Measurements from ENCODE around the gene SMG1.

Gene SMG1

GRCh38 chr16:18833707-18834505 lies 92.3 kb downstream of the SMG1 start:
- Histone ChIP-seq H3K4me3 (ENCODE audit: low read depth, low read length, poor library complexity, severe bottlenecking) (no peak overlapping the region), H2AFZ (ENCODE audit: low read length) (no peak overlapping the region), H4K20me1 (ENCODE audit: insufficient read depth, low read length) (no peaks in the 10 kb centered on the region), H3K79me2 (ENCODE audit: insufficient read depth, low read length) (no peaks in the 10 kb centered on the region), H3K9ac (ENCODE audit: low read length) (no peak overlapping the region), H3K27me3 (ENCODE audit: insufficient read depth, low read length) (no peaks in the 10 kb centered on the region), H3K9me2 (ENCODE audit: low read depth, low read length) (no peaks in the 10 kb centered on the region), H3K36me3 (ENCODE audit: insufficient read depth, low read length) (peaks cover 96% of the 10 kb centered on the region), H3K9me3 (ENCODE audit: low read length) (no peaks in the 10 kb centered on the region), H3K4me2 (ENCODE audit: low read length) (no peak overlapping the region), H3K4me1 (ENCODE audit: insufficient read depth, low read length, severe bottlenecking) (no peaks in the 10 kb centered on the region), H3F3A (ENCODE audit: insufficient read depth, low read length) (no peaks in the 10 kb centered on the region), H3K27ac (ENCODE audit: low read depth, low read length, poor library complexity, severe bottlenecking) (no peak overlapping the region)
- no peak for TF ChIP-seq CTCF (IDR thresholded peaks at IDR 0.05; ENCODE audit: low read length)
- no peak for TF ChIP-seq EZH2 (IDR thresholded peaks at IDR 0.05; ENCODE audit: borderline replicate concordance, low read length)

- no peaks in the 10 kb centered on the region for H4K20me1 ChIP-seq (ENCODE audit: insufficient read depth, low read length)
- H3K9me3 ChIP-seq (ENCODE audit: low read length): no peaks in the 10 kb centered on the region
- H2AFZ ChIP-seq (ENCODE audit: low read length): no peak overlapping the region
- H3K27ac ChIP-seq (ENCODE audit: low read depth, low read length, poor library complexity, severe bottlenecking): no peak overlapping the region
- H3K4me2 ChIP-seq (ENCODE audit: low read length): no peak overlapping the region
- no peaks in the 10 kb centered on the region for H3K9me2 ChIP-seq (ENCODE audit: low read depth, low read length)
- H3K27me3 ChIP-seq (ENCODE audit: insufficient read depth, low read length): no peaks in the 10 kb centered on the region
- no peaks in the 10 kb centered on the region for H3F3A ChIP-seq (ENCODE audit: insufficient read depth, low read length)
- no peak for TF ChIP-seq CTCF (IDR thresholded peaks at IDR 0.05; ENCODE audit: low read length)
- no peak for TF ChIP-seq EZH2 (IDR thresholded peaks at IDR 0.05; ENCODE audit: borderline replicate concordance, low read length)
- H3K9ac ChIP-seq (ENCODE audit: low read length): no peak overlapping the region
- H3K36me3 ChIP-seq (ENCODE audit: insufficient read depth, low read length): peaks cover 95% of the 10 kb centered on the region
- no peak overlapping the region for H3K4me3 ChIP-seq (ENCODE audit: low read depth, low read length, poor library complexity, severe bottlenecking)
- no peaks in the 10 kb centered on the region for H3K4me1 ChIP-seq (ENCODE audit: insufficient read depth, low read length, severe bottlenecking)
- no peaks in the 10 kb centered on the region for H3K79me2 ChIP-seq (ENCODE audit: insufficient read depth, low read length)
Measured at GRCh38 chr16:18832613-18833012, 93.6 kb downstream of the SMG1 start.

GRCh38 chr16:18832006-18832405 lies 94.2 kb downstream of the SMG1 start:
- no peaks in the 10 kb centered on the region for H3F3A ChIP-seq (ENCODE audit: insufficient read depth, low read length)
- H3K27ac ChIP-seq (ENCODE audit: low read depth, low read length, poor library complexity, severe bottlenecking): no peak overlapping the region
- no peak overlapping the region for H3K9ac ChIP-seq (ENCODE audit: low read length)
- no peaks in the 10 kb centered on the region for H3K9me2 ChIP-seq (ENCODE audit: low read depth, low read length)
- H3K4me2 ChIP-seq (ENCODE audit: low read length): no peak overlapping the region
- H4K20me1 ChIP-seq (ENCODE audit: insufficient read depth, low read length): no peaks in the 10 kb centered on the region
- H3K9me3 ChIP-seq (ENCODE audit: low read length): no peaks in the 10 kb centered on the region
- no peaks in the 10 kb centered on the region for H3K4me1 ChIP-seq (ENCODE audit: insufficient read depth, low read length, severe bottlenecking)
- no peaks in the 10 kb centered on the region for H3K27me3 ChIP-seq (ENCODE audit: insufficient read depth, low read length)
- TF ChIP-seq EZH2 (IDR thresholded peaks at IDR 0.05; ENCODE audit: borderline replicate concordance, low read length) (no peak), CTCF (IDR thresholded peaks at IDR 0.05; ENCODE audit: low read length) (no peak)
- peaks cover 91% of the 10 kb centered on the region for H3K36me3 ChIP-seq (ENCODE audit: insufficient read depth, low read length)
- H3K79me2 ChIP-seq (ENCODE audit: insufficient read depth, low read length): no peaks in the 10 kb centered on the region
- no peak overlapping the region for H2AFZ ChIP-seq (ENCODE audit: low read length)
- no peak overlapping the region for H3K4me3 ChIP-seq (ENCODE audit: low read depth, low read length, poor library complexity, severe bottlenecking)

All from OCI-LY1 (cell line).